ENCODE data around the gene FBXW11. TPM values are rescaled to one million over a fixed set of nuclear protein-coding genes. Genes with fewer than 3 reads are reported as not detected.

The FBXW11 gene
- total and polyA plus RNA-seq, 2 of the 13 experiments (the other 11 are each of a cell fraction or from before 2014, with no cell fraction given) = 31.7 to 53.6 TPM

- no TSS peak for BruUV-seq (replicated peaks)
- Histone ChIP-seq H3K4me2 (ENCODE audit: low read depth, low read length) (no peak overlapping the region), H2AFZ (ENCODE audit: low read length) (no peak overlapping the region), H3K9me3 (ENCODE audit: low read length) (no peaks in the 10 kb centered on the region), H3K79me2 (ENCODE audit: insufficient read depth, low read length) (peaks cover 51% of the 10 kb centered on the region), H3K27ac (ENCODE audit: extremely low read length, insufficient read depth, low read length) (no peak overlapping the region), H3K36me3 (replicated peaks in 1 of 2; ENCODE audit: control insufficient read depth in 1 of 2, insufficient read depth in 2 of 2, low read length in 2 of 2) (no peaks in the 10 kb centered on the region), H3K4me3 (replicated peaks in 1 of 3; ENCODE audit: insufficient read depth in 1 of 3, low read depth in 2 of 3, low read length in 3 of 3) (no peak overlapping the region), H3K9ac (ENCODE audit: insufficient read depth, low read depth, low read length) (no peak overlapping the region), H3K27me3 (ENCODE audit: control insufficient read depth in 1 of 2, insufficient read depth in 2 of 2, low read length in 2 of 2) (no peaks in the 10 kb centered on the region), H3K4me1 (ENCODE audit: insufficient read depth, low read length) (no peaks in the 10 kb centered on the region), H4K20me1 (ENCODE audit: insufficient read depth, low read length) (peaks cover 11% of the 10 kb centered on the region)
- no peak for FAIRE-seq
- in situ Hi-C loops (cut with HindIII; ENCODE audit: extremely low pct_ligation_motif_present, low pct_unique_long_range_greater_than_20kb) = no loop called here
- WGBS (ENCODE audit: low lambda C conversion rate) = 97% methylated on average over 10 of the region's 25 CpGs
- ATAC-seq = no peak
- TF ChIP-seq TBX2 (CRISPR knock-in tag; IDR thresholded peaks at IDR 0.05; ENCODE audit: borderline replicate concordance) = no peak
- TF ChIP-seq ATRX (CRISPR knock-in tag; IDR thresholded peaks at IDR 0.05; ENCODE audit: borderline replicate concordance) = no peak
- 0 out of 2 replicates have a peak, but pooled peaks have one; percentile 5 for TF ChIP-seq CEBPB (IDR thresholded peaks at IDR 0.05; ENCODE audit: borderline replicate concordance, low read depth, low read length)
- TF ChIP-seq, protein P1, sequence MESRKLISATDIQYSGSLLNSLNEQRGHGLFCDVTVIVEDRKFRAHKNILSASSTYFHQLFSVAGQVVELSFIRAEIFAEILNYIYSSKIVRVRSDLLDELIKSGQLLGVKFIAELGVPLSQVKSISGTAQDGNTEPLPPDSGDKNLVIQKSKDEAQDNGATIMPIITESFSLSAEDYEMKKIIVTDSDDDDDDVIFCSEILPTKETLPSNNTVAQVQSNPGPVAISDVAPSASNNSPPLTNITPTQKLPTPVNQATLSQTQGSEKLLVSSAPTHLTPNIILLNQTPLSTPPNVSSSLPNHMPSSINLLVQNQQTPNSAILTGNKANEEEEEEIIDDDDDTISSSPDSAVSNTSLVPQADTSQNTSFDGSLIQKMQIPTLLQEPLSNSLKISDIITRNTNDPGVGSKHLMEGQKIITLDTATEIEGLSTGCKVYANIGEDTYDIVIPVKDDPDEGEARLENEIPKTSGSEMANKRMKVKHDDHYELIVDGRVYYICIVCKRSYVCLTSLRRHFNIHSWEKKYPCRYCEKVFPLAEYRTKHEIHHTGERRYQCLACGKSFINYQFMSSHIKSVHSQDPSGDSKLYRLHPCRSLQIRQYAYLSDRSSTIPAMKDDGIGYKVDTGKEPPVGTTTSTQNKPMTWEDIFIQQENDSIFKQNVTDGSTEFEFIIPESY (CRISPR knock-in tag; IDR thresholded peaks at IDR 0.05) = peak; percentile 46; the same call in 1 of the 2 replicates
- no peak for TF ChIP-seq ARID2 (CRISPR knock-in tag; IDR thresholded peaks at IDR 0.05; ENCODE audit: borderline replicate concordance)
- DNase-seq (ENCODE audit: low spot score) = no peak
- intact Hi-C loops (cut with micrococcal nuclease; ENCODE audit: unreplicated experiment) = no loop called here
- ChIA-PET POLR2A (no interaction called here), CTCF (ENCODE audit: low intra/inter-chr PET ratio, low total read pairs) (no interaction called here)
Observed at GRCh38 chr5:171924493-171925122, 81.8 kb downstream of the FBXW11 start.

All from HepG2 (cell line).